GM21367 (cell line): ENCODE results near the gene DGKB.

Experiments used
- ATAC-seq: cut with Tn5 transposase; IDR thresholded peaks from one replicate; pipeline ENCODE4 v1.9.1; 2021; ENCODE audit not compliant: unreplicated experiment

The DGKB gene

GRCh38 chr7:14902589-14903067, at the start of gene DGKB:
DGKB (minus strand) TSS chr7:14902751.
- no peak for ATAC-seq

GRCh38 chr7:14950013-14950412, 47.5 kb upstream of the DGKB start:
- no peak for ATAC-seq

GRCh38 chr7:14938181-14938580, 35.6 kb upstream of the DGKB start:
- ATAC-seq = no peak

GRCh38 chr7:14937581-14937980, 35.0 kb upstream of the DGKB start:
- no peak for ATAC-seq

GRCh38 chr7:14936554-14936953, 34.0 kb upstream of the DGKB start:
- ATAC-seq = no peak

- no peak for ATAC-seq
Measured at GRCh38 chr7:14934839-14935238, 32.3 kb upstream of the DGKB start.

GRCh38 chr7:14931511-14932215, 29.1 kb upstream of the DGKB start:
- ATAC-seq = no peak

- no peak for ATAC-seq
Measured at GRCh38 chr7:14924398-14924797, 21.8 kb upstream of the DGKB start.

GRCh38 chr7:14911077-14911476, 8.5 kb upstream of the DGKB start:
- no peak for ATAC-seq

- no peak for ATAC-seq
Measured at GRCh38 chr7:14908697-14909096, 6.1 kb upstream of the DGKB start.

- ATAC-seq = no peak
Measured at GRCh38 chr7:14905764-14906163, 3.2 kb upstream of the DGKB start.

- no peak for ATAC-seq
Measured at GRCh38 chr7:14900051-14900450, 2.5 kb downstream of the DGKB start.

GRCh38 chr7:14899030-14899429, 3.5 kb downstream of the DGKB start:
- ATAC-seq = no peak

- ATAC-seq = no peak
Measured at GRCh38 chr7:14896461-14896860, 6.1 kb downstream of the DGKB start.

GRCh38 chr7:14894826-14895225, 7.7 kb downstream of the DGKB start:
- no peak for ATAC-seq

- no peak for ATAC-seq
Measured at GRCh38 chr7:14892961-14893360, 9.6 kb downstream of the DGKB start.

GRCh38 chr7:14891289-14891688, 11.3 kb downstream of the DGKB start:
- no peak for ATAC-seq

- ATAC-seq = no peak
Measured at GRCh38 chr7:14888962-14889361, 13.6 kb downstream of the DGKB start.

GRCh38 chr7:14886533-14886932, 16.0 kb downstream of the DGKB start:
- no peak for ATAC-seq

- ATAC-seq = no peak
Measured at GRCh38 chr7:14875941-14876587, 26.5 kb downstream of the DGKB start.

- no peak for ATAC-seq
Measured at GRCh38 chr7:14871880-14872279, 30.7 kb downstream of the DGKB start.

- ATAC-seq = no peak
Measured at GRCh38 chr7:14870394-14870793, 32.2 kb downstream of the DGKB start.

GRCh38 chr7:14868937-14869336, 33.6 kb downstream of the DGKB start:
- no peak for ATAC-seq
